PC-9 (cell line): ENCODE results near the gene GLA.

Source experiments
- EZH2 ChIP-seq: fragments of 200-600 bp; sonication (generic); IDR thresholded peaks from 2 replicates; pipeline ENCODE4 v1.8.0; 2017; ENCODE audit warnings: antibody characterized with exemption, low read depth
- TF ChIP-seq, protein P1 (sequence below): fragments of 200-600 bp; sonication (generic); conservative IDR thresholded peaks from 2 replicates; pipeline ENCODE4 v1.6.1; 2017; ENCODE audit warnings: mixed run types, antibody characterized with exemption, mild to moderate bottlenecking, moderate library complexity

GRCh38 chrX:101390664-101391525 lies 16.8 kb downstream of the GLA start, which contains the start of gene RPL36A:
- TF ChIP-seq, protein P1, sequence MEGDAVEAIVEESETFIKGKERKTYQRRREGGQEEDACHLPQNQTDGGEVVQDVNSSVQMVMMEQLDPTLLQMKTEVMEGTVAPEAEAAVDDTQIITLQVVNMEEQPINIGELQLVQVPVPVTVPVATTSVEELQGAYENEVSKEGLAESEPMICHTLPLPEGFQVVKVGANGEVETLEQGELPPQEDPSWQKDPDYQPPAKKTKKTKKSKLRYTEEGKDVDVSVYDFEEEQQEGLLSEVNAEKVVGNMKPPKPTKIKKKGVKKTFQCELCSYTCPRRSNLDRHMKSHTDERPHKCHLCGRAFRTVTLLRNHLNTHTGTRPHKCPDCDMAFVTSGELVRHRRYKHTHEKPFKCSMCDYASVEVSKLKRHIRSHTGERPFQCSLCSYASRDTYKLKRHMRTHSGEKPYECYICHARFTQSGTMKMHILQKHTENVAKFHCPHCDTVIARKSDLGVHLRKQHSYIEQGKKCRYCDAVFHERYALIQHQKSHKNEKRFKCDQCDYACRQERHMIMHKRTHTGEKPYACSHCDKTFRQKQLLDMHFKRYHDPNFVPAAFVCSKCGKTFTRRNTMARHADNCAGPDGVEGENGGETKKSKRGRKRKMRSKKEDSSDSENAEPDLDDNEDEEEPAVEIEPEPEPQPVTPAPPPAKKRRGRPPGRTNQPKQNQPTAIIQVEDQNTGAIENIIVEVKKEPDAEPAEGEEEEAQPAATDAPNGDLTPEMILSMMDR = peak; percentile 64
- TF ChIP-seq EZH2 = no peak
